GM21390 (cell line): Measurements from ENCODE around the gene RAPGEF1.
"Not testable (repeated sequence)": the region's sequence is repeated elsewhere in the genome, so short reads cannot be mapped to it uniquely, and the experiment has no call there.

Source experiments
- ATAC-seq: cut with Tn5 transposase; IDR thresholded peaks from one replicate; pipeline ENCODE4 v1.9.1; 2021; ENCODE audit not compliant: unreplicated experiment

Gene RAPGEF1

DNA sequence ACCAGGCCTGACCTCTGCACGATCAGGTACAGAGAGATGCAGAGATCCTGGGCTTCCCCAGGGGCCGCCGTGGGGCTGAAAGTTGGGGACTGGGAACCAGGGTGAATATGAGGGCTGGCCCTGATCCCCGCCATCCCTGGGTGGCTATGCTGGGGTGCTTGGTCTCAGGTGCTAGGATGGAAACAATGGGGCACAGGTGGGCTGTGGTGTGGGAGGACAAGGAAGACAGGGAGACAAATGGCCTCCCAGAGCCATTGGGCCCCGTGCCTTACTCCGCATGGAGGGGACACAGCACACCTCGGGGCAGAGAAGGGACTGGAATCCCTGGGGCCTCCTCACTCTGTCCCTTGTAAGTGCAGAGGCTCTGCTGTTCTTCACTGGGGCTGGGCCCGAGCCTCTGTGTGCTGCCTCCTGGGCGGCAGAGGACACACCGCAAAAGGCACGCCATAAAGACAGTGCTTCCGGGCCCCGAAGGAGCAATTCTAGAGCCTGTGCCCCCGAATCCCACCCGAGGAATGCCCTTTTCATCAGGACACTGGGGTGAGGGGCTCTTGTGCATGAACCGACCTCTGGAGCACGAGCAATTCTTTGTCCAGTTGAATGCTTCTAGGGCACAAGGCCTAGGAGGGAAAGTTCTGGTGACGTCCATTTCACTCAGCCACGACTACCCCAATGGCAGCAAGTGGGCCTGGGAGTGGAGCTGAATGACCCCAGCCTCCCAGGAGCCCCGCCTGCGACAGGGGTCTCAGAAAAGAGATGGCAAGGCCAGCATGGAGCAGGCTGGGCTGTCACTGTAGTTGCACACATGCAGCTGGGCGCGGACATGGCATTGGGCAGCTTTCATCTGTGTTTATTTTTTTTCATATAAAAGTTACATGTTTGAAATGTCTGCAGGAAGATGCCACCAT lies 163.7 kb downstream of the RAPGEF1 start:
- ATAC-seq = no peak

DNA sequence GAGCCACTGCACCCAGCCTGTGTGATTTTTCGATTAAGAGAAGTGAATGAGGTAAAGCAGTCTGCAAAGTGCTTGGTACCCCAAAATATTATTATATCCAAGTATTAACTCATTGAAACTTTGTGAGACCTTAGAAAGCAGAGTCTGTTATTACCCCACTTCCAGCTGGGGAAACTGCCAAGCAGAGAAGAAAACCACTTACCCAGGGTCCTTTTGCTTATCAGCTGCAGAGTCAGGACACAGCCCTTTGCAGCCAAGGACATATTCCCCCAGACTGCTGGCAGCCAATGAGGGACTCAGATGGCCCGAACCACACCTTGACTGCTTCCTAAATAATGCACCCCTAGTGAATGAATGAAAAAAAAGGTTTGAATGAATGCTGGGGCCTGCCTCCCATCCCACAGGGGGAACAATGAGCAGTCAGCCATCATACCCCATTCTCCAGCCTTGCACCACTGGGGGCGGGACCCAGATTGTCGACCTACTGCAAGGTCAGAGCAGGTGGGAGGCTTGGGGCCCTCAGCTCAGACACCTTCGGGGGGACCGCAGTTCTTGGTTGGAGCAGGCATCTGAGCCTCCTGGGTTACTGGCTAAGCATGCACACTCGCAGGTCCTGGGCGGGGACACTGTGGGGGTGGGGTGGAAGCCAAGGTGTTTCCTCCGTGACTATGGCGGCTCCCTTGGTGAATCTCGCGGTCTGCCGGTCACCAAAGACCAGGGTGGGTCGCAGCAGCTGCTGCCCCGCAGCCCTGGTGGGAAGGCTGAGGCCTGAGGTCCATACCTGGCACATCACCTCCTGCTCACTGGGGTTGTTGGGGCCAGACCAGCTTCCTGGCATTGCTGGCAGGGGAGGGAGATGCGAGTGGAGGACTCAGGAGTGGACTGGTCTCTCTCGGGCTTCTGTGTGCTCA lies 164.9 kb downstream of the RAPGEF1 start:
- ATAC-seq = no peak

DNA sequence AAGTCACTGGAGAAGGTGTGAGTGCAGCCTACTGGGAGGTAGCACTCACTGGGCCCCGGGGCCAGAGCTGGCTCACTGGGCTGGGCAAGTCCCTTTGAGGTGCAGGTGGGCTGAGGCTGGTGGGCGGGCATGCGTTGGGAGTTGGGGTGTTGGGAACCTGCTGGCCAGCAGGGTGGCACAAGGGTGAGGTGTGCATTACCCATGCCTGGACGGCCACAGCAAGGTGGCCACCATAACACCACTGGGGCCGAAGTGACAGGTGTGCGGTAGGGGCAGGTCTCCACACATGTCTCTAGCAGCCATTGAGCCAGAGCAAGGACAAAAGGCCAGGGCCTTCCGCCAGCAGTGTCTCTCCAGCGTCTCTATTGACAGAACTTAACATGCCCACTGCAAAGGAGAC lies 172.0 kb downstream of the RAPGEF1 start:
- ATAC-seq = no peak

DNA sequence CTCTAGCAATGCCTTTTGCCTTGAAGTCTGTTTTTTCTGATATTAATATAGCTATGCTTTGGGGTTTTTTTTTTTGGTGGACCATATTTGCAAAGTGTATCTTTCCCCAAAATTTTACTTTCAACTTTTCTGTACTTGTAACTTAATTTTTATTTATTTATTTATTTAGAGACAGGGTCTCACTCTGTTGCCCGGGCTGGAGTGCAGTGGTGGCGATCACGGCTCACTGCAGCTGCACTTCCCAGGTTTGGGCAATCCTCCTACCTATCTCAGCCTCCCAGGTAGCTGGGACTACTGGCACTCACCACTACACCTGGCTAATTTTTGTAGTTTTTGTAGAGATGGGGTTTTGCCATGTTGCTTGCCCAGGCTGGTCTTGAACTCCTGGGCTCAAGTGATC lies 173.7 kb downstream of the RAPGEF1 start:
- ATAC-seq = no peak

DNA sequence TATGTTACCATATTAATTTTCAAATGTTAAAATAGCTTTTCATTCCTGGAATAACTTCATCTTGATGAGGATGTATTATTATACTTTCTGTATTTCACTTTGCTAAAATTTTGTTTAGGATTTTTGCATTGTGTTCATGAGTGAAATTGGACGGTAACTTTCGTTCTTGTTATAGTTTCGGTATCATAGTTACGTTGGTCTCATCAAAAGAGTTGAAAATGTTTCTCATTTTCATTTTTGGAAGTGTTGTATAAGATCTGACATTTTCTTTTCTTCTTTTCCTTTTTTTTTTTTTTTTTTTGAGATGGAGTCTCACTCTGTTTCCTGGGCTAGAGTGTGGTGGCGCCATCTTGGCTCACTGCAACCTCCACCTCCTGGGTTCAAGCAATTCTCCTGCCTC lies 174.5 kb downstream of the RAPGEF1 start:
- no peak for ATAC-seq

DNA sequence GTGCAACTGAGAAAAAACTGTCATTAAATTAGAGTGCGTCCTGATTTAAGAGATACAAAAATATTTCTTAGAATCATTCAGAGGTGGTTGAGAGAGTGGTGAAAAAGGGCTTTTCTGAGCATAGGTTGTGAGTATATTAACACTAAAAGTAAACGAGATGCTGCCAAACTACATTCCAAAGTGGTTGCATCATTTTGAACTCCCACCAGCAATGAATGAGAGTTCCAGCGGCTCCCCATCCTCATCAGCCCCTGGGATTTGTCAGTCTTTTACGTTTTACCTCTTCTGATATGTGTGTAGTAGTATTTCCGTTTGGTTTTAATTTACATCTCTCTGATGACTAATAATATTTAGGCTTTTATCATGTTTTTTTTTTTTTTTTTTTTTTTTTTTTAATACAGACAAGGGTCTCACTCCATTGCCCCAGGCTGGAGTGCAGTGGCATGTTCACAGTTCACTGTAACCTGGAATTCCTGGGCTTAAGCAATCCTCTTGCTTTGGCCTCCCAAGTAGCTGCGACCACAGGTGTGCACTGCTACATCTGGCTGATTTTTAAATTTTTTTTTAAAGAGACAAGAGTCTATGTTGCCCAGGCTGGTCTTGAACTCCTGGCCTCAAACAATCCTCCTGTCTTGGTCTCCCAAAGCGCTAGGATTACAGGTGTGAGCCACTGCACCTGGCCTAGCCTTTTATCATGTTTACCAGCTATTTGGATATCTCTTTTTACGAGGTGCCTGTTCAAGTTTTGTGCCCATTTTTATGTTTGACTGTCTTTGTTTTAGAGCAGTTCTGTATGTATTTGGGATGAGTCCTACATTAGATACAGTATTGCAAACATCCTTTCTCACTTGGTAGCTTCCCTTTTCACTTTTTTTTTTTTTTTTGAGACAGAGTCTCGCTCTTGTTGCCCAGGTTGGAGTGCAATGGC lies 177.6 kb downstream of the RAPGEF1 start:
- no peak for ATAC-seq

DNA sequence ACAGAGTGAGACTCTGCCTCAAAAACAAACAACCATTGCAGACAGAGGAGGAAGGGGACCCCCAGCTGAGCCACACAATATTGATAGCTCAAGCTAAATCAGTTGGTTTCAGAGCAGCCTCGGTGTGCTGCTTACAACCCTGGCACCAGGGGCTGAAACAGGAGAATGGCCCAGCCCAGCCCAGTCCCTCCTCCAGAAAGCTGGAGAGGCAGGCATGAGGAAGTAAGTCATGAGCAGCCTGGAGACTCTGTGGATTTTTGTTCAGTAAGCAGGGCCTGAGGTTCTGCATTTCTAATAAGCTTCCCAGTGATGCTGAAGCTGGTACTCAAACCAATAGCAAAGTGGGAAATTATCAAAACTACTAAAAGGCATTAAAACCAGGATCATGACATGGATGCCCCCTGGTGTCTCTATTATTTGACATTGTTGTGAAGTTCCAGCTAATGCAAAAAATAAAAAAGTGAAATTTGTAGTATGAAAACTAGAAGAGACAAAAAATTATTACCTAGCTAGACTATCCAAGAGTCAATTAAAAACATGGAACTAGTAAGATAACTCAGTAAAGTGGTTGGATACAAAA lies 180.4 kb downstream of the RAPGEF1 start:
- no peak for ATAC-seq

DNA sequence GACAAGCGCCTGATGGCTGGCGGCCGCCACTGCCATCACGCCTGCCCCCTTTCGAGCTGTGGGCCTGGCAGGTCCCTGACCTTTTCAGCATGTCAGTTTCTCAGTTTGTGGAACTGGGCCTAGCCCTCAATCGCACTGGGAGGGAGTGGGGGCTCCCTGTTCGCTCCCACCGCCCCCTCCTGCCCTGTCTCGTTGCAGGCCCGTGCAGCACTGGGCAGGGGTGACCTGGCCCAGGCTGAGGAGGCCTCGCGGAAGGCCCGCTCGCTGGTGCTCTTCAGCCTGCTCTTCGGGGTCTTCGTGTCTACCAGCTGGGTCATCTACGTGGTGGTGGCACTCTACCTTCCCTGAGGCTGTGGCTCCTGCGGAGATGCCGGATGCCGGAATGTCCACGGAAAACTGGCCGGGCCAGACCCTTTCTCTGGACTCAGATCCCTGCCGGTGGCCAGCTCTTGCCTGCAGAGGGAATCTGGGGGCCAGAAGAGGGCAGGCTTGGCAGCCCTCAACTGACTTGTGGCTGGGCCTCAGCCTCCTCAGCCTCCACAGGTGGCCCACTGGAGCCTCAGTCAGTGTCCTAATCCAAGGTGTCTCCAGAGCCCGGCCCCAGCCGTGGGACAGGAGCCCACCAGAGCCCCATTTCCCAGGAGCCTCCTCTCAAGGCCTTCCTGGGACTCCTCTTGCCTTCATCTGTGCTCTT lies 181.9 kb downstream of the RAPGEF1 start:
- ATAC-seq = no peak

DNA sequence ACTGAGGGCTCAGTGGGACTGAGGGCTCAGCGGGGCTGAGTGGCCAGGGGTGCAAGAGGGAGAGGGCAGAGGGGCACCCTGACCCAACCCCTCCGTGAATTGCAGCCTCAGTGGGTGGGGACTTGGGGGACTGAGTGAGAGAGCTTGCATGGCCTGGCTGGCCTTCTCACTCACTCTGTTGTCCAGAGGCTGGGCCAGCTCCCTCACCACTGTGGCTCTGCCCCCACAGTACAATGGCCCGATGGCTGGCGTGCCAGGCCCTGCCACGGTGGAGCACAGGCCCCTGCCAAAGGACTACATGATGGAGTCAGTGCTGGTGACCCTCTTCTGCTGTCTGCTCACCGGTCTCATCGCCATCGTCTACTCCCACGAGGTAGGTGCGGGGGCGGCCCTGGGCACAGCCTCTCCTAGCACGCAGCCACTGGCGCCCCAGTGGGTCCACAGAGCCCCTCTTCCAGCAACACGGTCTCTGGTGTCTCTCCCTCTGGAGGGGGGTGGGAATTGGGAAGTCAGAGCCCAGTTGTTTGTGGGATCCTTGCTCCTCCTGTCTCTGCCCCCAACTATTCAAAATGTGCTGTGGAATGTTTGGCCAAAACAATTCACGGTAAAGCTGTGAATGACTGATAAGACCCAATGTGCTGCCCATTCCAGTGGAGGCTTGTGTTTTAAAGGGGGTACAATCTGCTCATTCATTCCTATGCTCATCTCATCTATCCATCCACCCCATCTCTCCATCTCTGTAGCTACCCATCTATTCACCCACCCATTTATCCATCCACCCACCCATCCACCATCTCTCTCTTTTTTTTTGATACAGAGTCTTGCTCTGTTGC lies 183.8 kb downstream of the RAPGEF1 start:
- ATAC-seq = no peak

DNA sequence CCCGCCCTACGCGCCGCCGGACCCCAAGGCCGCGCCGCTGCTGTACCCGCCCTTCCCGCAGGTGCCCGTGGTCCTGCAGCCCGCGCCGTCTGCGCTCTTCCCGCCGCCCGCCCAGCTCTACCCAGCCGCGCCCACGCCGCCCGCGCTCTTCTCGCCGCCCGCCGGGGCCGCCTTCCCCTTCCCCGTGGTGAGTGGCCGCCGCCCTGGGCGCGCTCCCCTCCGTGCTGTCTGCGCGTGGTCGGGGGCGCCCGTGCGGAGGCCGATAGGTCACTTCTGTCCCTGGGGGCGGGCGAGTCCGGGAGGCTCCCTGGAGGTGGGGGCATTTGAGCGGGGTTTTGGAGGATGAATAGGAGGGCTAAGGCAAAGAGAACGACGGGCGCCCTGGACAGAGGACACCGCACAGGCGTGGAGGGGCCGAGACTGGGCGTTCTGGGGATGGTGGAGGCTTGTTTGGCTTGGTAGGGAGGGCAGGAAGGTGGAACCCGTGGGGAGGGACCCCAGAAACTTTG lies 185.0 kb downstream of the RAPGEF1 start:
- ATAC-seq = no peak

DNA sequence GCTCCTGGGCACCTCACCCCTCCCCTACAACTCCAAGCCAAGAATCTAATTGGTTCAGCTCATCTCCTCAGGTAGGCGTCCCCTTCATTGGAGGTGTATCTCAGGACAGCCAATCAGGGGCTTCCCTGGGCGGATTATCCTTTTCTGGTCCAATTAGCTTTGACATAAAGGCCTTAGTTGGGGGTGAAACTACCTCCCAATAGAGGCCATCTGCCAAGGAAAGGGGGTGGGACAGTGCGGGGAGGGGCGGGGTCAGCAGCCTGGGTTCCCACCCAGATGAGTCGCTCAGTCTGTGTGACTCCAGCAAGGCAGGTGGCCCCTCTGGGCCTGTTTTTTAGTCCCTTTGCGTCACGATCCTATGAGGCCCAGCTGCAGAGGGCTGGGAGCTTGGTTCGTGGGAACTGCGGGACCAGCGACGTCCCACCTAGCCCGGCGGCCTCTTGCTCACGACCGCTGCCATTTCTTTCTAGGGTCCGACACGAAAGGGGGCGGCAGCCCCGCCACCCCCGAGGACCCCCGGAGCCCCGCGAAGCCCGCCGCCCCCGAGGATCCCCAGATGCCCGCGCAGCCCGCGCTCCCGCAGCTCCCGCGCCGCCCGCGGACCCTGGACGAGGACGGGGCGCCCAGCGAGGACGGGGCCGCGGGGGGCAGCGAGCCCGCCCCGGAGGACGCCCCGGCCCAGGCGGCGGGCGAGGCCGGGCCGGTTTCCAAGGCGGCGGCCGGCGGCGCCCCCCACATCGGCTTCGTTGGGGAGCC lies 185.6 kb downstream of the RAPGEF1 start:
- no peak for ATAC-seq

DNA sequence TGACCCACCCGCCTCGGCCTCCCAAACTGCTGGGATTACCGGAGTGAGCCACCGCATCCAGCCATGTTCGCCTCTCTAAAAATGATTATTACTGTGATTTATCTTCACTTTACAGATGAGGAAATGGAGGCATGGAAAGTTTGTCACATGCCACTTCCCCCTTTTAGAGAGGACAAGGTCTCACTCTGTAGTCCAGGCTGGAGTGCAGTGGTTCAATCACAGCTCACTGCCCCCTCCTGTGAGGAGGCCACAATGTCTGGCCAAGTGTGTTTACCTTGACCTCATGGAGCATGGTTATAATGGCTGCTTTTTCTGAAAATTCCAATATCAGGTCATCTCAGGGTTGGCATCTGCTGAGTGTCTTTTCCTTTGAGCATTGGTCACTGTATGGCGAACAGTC lies 187.8 kb downstream of the RAPGEF1 start:
- no peak for ATAC-seq

DNA sequence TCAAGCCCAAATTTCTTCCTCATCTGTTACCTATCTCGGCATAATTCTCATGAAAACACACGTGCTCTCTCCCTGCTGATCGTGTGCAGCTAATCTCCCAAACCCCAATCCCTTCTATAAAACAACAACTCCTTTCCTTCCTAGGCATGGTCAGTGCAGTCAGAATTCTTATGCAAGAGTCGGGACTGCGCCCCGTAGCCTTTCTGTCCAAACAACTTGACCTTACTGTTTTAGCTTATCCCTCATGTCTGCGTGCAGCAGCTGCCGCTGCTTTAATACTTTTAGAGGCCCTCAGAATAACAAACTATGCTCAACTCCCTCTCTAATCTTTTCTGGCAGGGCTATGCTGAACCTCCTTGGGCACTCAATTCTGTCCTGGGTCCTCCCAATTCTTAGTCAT lies 189.4 kb downstream of the RAPGEF1 start:
- ATAC-seq = not testable (repeated sequence)

DNA sequence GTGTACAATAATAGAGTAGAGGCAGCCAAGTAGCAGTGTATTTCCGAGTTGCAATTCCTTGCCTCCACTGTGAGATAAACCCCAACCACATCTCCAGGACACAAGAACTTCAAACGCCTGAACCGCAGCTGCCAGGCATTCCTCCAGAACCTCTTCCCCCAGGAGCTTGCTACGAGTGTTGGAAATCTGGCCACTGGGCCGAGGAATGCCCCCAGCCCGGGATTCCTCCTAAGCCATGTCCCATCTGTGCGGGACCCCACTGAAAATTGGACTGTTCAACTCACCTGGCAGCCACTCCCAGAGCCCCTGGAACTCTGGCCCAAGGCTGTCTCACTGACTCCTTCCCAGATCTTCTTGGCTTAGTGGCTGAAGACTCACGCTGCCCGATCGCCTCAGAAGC lies 190.7 kb downstream of the RAPGEF1 start:
- ATAC-seq = not testable (repeated sequence)

DNA sequence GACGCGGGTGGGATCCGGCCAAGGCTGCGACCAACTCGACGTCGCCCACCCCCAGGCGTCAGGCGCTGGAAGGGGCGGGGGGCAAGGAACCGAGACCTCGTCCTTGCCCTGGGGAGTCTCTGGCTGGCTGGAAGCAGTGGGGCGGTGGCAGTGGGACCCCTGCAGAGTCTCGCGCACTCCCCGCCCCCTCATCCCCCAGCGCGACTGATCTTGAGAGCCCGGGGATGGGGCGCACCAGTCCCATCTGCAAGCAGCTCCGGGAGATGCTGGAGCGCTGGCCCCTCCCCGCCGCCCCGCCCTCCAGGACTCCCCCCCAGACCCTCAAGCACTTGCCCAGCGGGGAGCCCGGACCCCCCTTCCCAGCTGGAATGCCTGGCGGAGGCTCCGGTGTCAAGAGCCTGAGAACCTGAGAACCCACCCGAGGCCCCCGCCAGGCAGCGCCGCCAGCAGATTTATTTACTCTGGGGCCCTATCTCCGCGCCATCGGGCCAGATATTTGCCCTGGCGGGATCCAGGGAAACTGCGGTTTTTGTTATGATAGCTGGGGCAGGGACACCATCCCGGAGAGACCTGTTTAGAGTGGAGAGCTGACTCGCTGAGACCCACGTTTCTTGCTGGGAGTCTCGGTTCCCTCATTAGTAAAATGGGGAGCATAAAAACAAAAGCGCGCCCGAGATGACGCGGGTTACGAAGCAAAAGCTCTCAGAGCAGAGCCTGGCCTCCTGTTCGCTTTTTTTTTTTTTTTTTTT lies 193.4 kb downstream of the RAPGEF1 start:
- no peak for ATAC-seq

DNA sequence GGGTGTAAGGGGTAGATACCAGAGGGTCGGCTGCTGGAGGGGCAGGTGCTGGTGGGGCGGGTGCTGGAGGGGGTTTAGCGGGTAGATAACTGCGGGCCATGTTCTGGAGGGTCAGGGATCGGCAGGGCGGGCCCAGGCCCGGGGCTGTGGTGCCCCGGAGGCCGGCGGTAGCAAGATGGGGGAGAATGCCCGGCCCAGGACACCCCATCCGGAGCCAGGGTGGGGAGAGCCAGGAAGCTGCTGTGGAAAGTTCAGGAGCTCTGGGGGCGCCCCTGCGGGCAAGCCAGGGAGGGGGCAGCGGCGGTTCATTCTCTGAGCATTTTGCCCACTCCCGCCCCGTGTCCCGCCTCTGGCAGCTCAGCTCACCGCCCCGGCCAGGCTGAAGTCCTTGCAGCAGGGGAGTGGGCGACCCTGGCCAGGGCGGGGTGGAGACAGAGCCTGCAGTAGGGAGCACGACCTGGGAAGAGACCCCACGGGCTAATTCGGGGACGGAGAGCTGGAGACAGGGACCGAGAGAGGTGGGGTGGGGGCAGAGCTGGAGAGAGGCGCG lies 194.0 kb downstream of the RAPGEF1 start:
- ATAC-seq = no peak
